Measurements from ENCODE around the gene SUMF1. TPM values are rescaled to one million over a fixed set of nuclear protein-coding genes. Genes with fewer than 3 reads are reported as not detected.

SUMF1 gene
- polyA plus RNA-seq, 3 donors = 25.7 to 80.4 (median 74.2) TPM

DNA sequence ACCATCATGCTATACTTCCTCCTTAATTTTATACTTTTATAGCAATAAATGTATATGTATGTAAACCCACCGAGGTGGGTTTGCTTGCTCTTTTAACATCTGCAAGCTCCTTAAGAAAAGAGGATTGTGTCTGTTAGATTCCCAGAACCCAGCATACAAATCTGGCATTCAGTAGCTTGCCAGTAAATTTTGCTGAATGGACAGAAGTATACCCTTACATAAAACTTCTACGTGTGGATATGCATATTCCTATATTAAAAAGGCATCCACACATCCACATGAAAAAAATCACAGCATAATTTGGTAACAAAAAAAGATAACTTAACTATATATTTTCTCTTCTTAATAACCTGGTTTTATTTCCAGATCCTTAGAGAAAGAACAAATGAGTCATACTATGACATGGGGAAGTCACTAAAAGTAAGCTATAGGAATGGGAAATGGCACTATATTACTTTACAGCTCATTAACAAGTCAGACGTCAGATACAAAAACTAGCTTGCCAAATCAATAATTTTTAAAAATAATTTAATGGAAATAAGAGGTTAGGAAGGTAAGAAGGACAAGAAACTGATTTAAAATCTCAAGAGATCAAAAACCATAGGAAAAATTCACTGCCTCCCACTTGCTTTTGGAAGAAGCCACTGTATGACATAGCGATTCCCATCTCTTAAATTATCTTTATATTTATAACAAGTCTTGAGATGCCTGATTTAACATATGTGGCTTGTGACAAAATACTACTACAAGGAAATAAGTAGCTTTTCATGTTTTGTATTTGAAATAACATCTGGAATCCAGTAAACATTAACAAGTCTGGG is 68.7 kb downstream of the SUMF1 start:
- H3K4me3 ChIP-seq (replicated peaks in 1 of 3; ENCODE audit: low read depth in 2 of 3, low read length in 3 of 3) = no peak overlapping the region
- peaks cover 0 to 2% (median 1%) of the 10 kb centered on the region in 3 donors for H3K27me3 Mint-ChIP-seq (ENCODE audit: low read depth in 3 of 3)
- H3K36me3 ChIP-seq (replicated peaks in 1 of 2; ENCODE audit: control insufficient read depth in 1 of 2, insufficient read depth in 2 of 2, low read length in 2 of 2) = peaks cover 34 to 81% of the 10 kb centered on the region in 2 donors
- H3K4me2 ChIP-seq (replicated peaks; ENCODE audit: extremely low read depth, low read length, poor library complexity, severe bottlenecking) = no peak overlapping the region
- H3K9me3 Mint-ChIP-seq = no peaks in the 10 kb centered on the region
- peak in 2 of 3 donors; percentile 14 to 18 for DNase-seq
- no peak overlapping the region for H3K27ac ChIP-seq (ENCODE audit: low read depth in 1 of 2, low read length in 2 of 2)
- peaks cover 63 to 71% of the 10 kb centered on the region in 2 donors for H3K36me3 Mint-ChIP-seq
- intact Hi-C loops (cut with micrococcal nuclease) = no loop called here
- H4K20me1 ChIP-seq (ENCODE audit: insufficient read depth, low read length) = no peaks in the 10 kb centered on the region
- H3K9ac ChIP-seq (ENCODE audit: insufficient read depth, low read length, poor library complexity, severe bottlenecking) = no peak overlapping the region
- TF ChIP-seq, protein P1, sequence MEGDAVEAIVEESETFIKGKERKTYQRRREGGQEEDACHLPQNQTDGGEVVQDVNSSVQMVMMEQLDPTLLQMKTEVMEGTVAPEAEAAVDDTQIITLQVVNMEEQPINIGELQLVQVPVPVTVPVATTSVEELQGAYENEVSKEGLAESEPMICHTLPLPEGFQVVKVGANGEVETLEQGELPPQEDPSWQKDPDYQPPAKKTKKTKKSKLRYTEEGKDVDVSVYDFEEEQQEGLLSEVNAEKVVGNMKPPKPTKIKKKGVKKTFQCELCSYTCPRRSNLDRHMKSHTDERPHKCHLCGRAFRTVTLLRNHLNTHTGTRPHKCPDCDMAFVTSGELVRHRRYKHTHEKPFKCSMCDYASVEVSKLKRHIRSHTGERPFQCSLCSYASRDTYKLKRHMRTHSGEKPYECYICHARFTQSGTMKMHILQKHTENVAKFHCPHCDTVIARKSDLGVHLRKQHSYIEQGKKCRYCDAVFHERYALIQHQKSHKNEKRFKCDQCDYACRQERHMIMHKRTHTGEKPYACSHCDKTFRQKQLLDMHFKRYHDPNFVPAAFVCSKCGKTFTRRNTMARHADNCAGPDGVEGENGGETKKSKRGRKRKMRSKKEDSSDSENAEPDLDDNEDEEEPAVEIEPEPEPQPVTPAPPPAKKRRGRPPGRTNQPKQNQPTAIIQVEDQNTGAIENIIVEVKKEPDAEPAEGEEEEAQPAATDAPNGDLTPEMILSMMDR (IDR thresholded peaks at IDR 0.05) = no peak
- H3K27me3 ChIP-seq (ENCODE audit: control insufficient read depth in 2 of 2, insufficient read depth in 2 of 2, low read length in 2 of 2) = no peaks in the 10 kb centered on the region
- H3K27ac Mint-ChIP-seq = peak overlapping the region in 1 of 7 donors; percentile 21
- no peaks in the 10 kb centered on the region for H3K79me2 ChIP-seq (ENCODE audit: insufficient read depth, low read length)
- WGBS (ENCODE audit: insufficient coverage) = no CpG with 5 or more reads among the region's 4 CpGs
- H3K9me3 ChIP-seq (replicated peaks in 1 of 2; ENCODE audit: control insufficient read depth in 1 of 2, insufficient read depth in 1 of 2, low read length in 2 of 2) = no peaks in the 10 kb centered on the region
- H3K4me1 ChIP-seq (ENCODE audit: control insufficient read depth in 1 of 2, insufficient read depth in 2 of 2, low read length in 2 of 2) = peaks cover 8 to 13% of the 10 kb centered on the region in 2 donors
- H3K4me1 Mint-ChIP-seq = peaks cover 13% of the 10 kb centered on the region
- H2AFZ ChIP-seq (ENCODE audit: insufficient read depth, low read depth, low read length, poor library complexity, severe bottlenecking) = no peak overlapping the region
- H3K4me3 Mint-ChIP-seq = no peak overlapping the region

DNA sequence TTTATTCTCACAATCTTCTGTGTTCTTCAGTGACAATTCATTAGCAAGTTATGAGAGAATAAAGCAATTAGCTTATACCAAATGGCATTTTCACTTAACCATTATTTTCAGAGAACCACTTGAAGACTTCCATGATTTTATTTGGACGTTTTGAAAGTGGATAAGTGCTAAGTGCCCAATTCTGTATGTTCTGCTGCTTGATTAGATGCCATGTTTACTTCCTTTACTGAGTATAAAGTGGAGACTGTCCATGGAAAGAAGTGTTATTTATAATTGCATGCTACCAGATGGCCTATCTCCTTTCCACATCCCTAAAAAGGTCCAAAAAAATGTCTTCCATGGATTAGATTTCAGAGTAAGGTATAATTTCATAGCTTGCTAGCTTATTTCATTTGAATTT is 69.6 kb downstream of the SUMF1 start:
- no peak for DNase-seq
- H3K27ac ChIP-seq (ENCODE audit: low read depth in 1 of 2, low read length in 2 of 2) = no peak overlapping the region
- intact Hi-C loops (cut with micrococcal nuclease) = no loop called here
- peaks cover 0 to 2% (median 0%) of the 10 kb centered on the region in 7 donors for H3K9me3 Mint-ChIP-seq
- no peaks in the 10 kb centered on the region for H3K27me3 ChIP-seq (ENCODE audit: control insufficient read depth in 2 of 2, insufficient read depth in 2 of 2, low read length in 2 of 2)
- H3K9ac ChIP-seq (ENCODE audit: insufficient read depth, low read length, poor library complexity, severe bottlenecking) = no peak overlapping the region
- H3K27ac Mint-ChIP-seq = no peak overlapping the region
- peaks cover 8 to 13% of the 10 kb centered on the region in 2 donors for H3K4me1 ChIP-seq (ENCODE audit: control insufficient read depth in 1 of 2, insufficient read depth in 2 of 2, low read length in 2 of 2)
- peaks cover 13% of the 10 kb centered on the region for H3K4me1 Mint-ChIP-seq
- no peak overlapping the region for H3K4me3 Mint-ChIP-seq
- H3K36me3 Mint-ChIP-seq = peaks cover 61 to 71% of the 10 kb centered on the region in 2 donors
- WGBS (ENCODE audit: insufficient coverage) = no CpG with 5 or more reads among the region's 1 CpG
- TF ChIP-seq, protein P1 (IDR thresholded peaks at IDR 0.05) = no peak
- H3K9me3 ChIP-seq (replicated peaks in 1 of 2; ENCODE audit: control insufficient read depth in 1 of 2, insufficient read depth in 1 of 2, low read length in 2 of 2) = no peaks in the 10 kb centered on the region
- H3K4me2 ChIP-seq (replicated peaks; ENCODE audit: extremely low read depth, low read length, poor library complexity, severe bottlenecking) = no peak overlapping the region
- peaks cover 34 to 81% of the 10 kb centered on the region in 2 donors for H3K36me3 ChIP-seq (replicated peaks in 1 of 2; ENCODE audit: control insufficient read depth in 1 of 2, insufficient read depth in 2 of 2, low read length in 2 of 2)
- no peak overlapping the region for H3K4me3 ChIP-seq (replicated peaks in 1 of 3; ENCODE audit: low read depth in 2 of 3, low read length in 3 of 3)
- no peaks in the 10 kb centered on the region for H3K79me2 ChIP-seq (ENCODE audit: insufficient read depth, low read length)
- peaks cover 0 to 2% (median 0%) of the 10 kb centered on the region in 3 donors for H3K27me3 Mint-ChIP-seq (ENCODE audit: low read depth in 3 of 3)
- H2AFZ ChIP-seq (ENCODE audit: insufficient read depth, low read depth, low read length, poor library complexity, severe bottlenecking) = no peak overlapping the region
- no peaks in the 10 kb centered on the region for H4K20me1 ChIP-seq (ENCODE audit: insufficient read depth, low read length)
